Stimulated activated CD4-positive, alpha-beta T cell treated with anti-CD3 and anti-CD28 coated beads, Interleukin-12 subunit alpha, Interleukin-12 subunit beta, amount 100 ng/mL, for 4 hours (primary cell): ENCODE data around the gene FOXF1.

Experiments
- DNase-seq: peaks from one replicate; pipeline ENCODE4 v3.0.0-alpha.2; 2020

FOXF1 gene

GRCh38 chr16:86517652-86518258 lies 7.4 kb downstream of the FOXF1 start:
- no peak for DNase-seq

- no peak for DNase-seq
These were observed 8.8 kb downstream of the FOXF1 start for GRCh38 chr16:86519007-86519648.

- peak; percentile 58 for DNase-seq
These were observed 9.5 kb downstream of the FOXF1 start for GRCh38 chr16:86519649-86520316.

GRCh38 chr16:86520317-86521210 lies 10.2 kb downstream of the FOXF1 start:
- DNase-seq, result no peak

- DNase-seq, result no peak
These were observed 11.2 kb downstream of the FOXF1 start for GRCh38 chr16:86521236-86522197.

- DNase-seq, result no peak
These were observed 12.3 kb downstream of the FOXF1 start for GRCh38 chr16:86522634-86523033.

- DNase-seq, result no peak
These were observed 12.9 kb downstream of the FOXF1 start for GRCh38 chr16:86523166-86523740.

GRCh38 chr16:86524029-86524428 lies 13.7 kb downstream of the FOXF1 start:
- DNase-seq, result no peak

- DNase-seq, result no peak
These were observed 15.4 kb downstream of the FOXF1 start for GRCh38 chr16:86525696-86526095.

- no peak for DNase-seq
These were observed 17.0 kb downstream of the FOXF1 start for GRCh38 chr16:86527366-86527765.

GRCh38 chr16:86528061-86528929 lies 18.0 kb downstream of the FOXF1 start:
- no peak for DNase-seq

- DNase-seq, result no peak
These were observed 18.8 kb downstream of the FOXF1 start for GRCh38 chr16:86529160-86529559.

- DNase-seq, result no peak
These were observed 20.2 kb downstream of the FOXF1 start for GRCh38 chr16:86530251-86531190.

GRCh38 chr16:86531191-86531545 lies 20.8 kb downstream of the FOXF1 start:
- DNase-seq, result no peak

- no peak for DNase-seq
These were observed 21.6 kb downstream of the FOXF1 start for GRCh38 chr16:86531641-86532525.

GRCh38 chr16:86532526-86532815 lies 22.1 kb downstream of the FOXF1 start:
- DNase-seq, result no peak

- no peak for DNase-seq
These were observed 22.7 kb downstream of the FOXF1 start for GRCh38 chr16:86533076-86533475.

- DNase-seq, result no peak
These were observed 23.5 kb downstream of the FOXF1 start for GRCh38 chr16:86533767-86534351.
